A673 (cell line): Measurements from ENCODE around the gene QRFP.

Experiments
- CTCF ChIP-seq: fragments of 300-800, 200-600 bp; sonication (generic); conservative IDR thresholded peaks from 2 replicates; pipeline ENCODE4 v1.5.1; 2017; ENCODE audit warnings: low read depth, mild to moderate bottlenecking, antibody characterized with exemption, low read length, moderate library complexity, mixed read lengths
- EZH2 ChIP-seq: fragments of 200-600 bp; sonication (generic); IDR thresholded peaks from 2 replicates; pipeline ENCODE4 v1.6.1; 2017; ENCODE audit warnings: borderline replicate concordance, low read depth, mild to moderate bottlenecking, mixed read lengths, antibody characterized with exemption, low read length; ENCODE audit not compliant: poor library complexity, severe bottlenecking

- no peak for TF ChIP-seq CTCF
- no peak for TF ChIP-seq EZH2
Observed at GRCh38 chr9:130927338-130927737, 30.7 kb upstream of the QRFP start.
